K562 (cell line): ENCODE results near the gene PCK2. TPM values are rescaled to one million over a fixed set of nuclear protein-coding genes. Genes with fewer than 3 reads are reported as not detected.
A peak's percentile ranks its signal among the peaks of the same experiment; 100 is the strongest.

Experiments
- ARHGAP35 ChIP-seq: fragments of 450-650 bp; IDR thresholded peaks from 2 replicates; pipeline ENCODE4 v1.6.1; 2018; ENCODE audit not compliant: partially characterized antibody
- CREM ChIP-seq: IDR thresholded peaks from 2 replicates; pipeline ENCODE4 v1.6.1; 2014; ENCODE audit warnings: antibody characterized with exemption, low read depth
- HDAC1 ChIP-seq, 2 experiments: fragments of 450-650 bp; IDR thresholded peaks; 2 replicates each; pipeline ENCODE4 v1.6.1; 2016 to 2017; ENCODE audit warnings: inconsistent platforms in 1 of 2, mild to moderate bottlenecking in 1 of 2, moderate library complexity in 1 of 2
- HDGF ChIP-seq: fragments of 450-650 bp; IDR thresholded peaks from 2 replicates; pipeline ENCODE4 v1.6.1; 2016
- KDM2B ChIP-seq: fragments of 250-450 bp; sonication (Bioruptor Pico); IDR thresholded peaks from 2 replicates; pipeline ENCODE4 v1.8.0; 2021; ENCODE audit warnings: mild to moderate bottlenecking, moderate library complexity
- MED1 ChIP-seq: sonication (generic); formaldehyde crosslinking; IDR thresholded peaks from 2 replicates; pipeline ENCODE4 v1.8.1; 2023; ENCODE audit warnings: missing genetic modification reagents, borderline replicate concordance
- POLR2AphosphoS5 ChIP-seq: IDR thresholded peaks from 2 replicates; pipeline ENCODE4 v1.6.1; 2011; ENCODE audit warnings: mild to moderate bottlenecking, low read depth, low read length, moderate library complexity; ENCODE audit not compliant: control insufficient read depth, insufficient read depth
- PTTG1 ChIP-seq: fragments of 450-650 bp; IDR thresholded peaks from 2 replicates; pipeline ENCODE4 v1.6.1; 2016; ENCODE audit warnings: low read depth, mild to moderate bottlenecking, missing genetic modification characterization, missing compliant biosample characterization
- RHOXF2B ChIP-seq: fragments of 250-450 bp; sonication (Bioruptor Pico); conservative IDR thresholded peaks from 2 replicates; pipeline ENCODE4 v1.5.1; 2021
- ZC3H8 ChIP-seq: fragments of 450-650 bp; IDR thresholded peaks from 2 replicates; pipeline ENCODE4 v1.6.1; 2017
- ZNF121 ChIP-seq: sonication (generic); formaldehyde crosslinking; conservative IDR thresholded peaks from 2 replicates; pipeline ENCODE4 v1.8.0; 2022; ENCODE audit warnings: missing genetic modification reagents
- ZNF24 ChIP-seq: fragments of 450-650 bp; IDR thresholded peaks from 2 replicates; pipeline ENCODE4 v1.6.1; 2016
- polyA plus RNA-seq, 8 experiments: library from polyadenylated mRNA; depleted of rRNA in 4 of 8; stranded (reverse) in 5 of 8; unstranded in 3 of 8; fragments of >200 nt; fragmentation: Nextera tagmentation in 2 of 8; fragmentation: Illumina TruSeq in 1 of 8; extraction: Ambion mirVana in 2 of 8; extraction: Trizol in 1 of 8; gene quantifications; 2 replicates each; pipeline versions ENCODE4 v1.2.1 to v1.2.3, GENCODE V29; 2011 to 2014; ENCODE audit warnings: inconsistent platforms in 1 of 8, missing spikeins in 1 of 8
- total RNA-seq, 7 experiments: library from RNA; depleted of rRNA in 6 of 7; stranded (reverse); fragments of >200 nt in 6 of 7; fragmentation: Illumina TruSeq in 2 of 7; extraction: Trizol in 2 of 7; gene quantifications; 2 replicates each; pipeline versions ENCODE4 v1.2.1 to v1.2.3, GENCODE V29; 2011 to 2021; ENCODE audit warnings: low replicate concordance in 1 of 7
- TF ChIP-seq, protein P1 (sequence below), 2 experiments: fragments of 450-650 bp in 1 of 2; sonication (generic) in 1 of 2; formaldehyde crosslinking in 1 of 2; IDR thresholded peaks; 2 replicates each; pipeline versions ENCODE4 v1.7.1 to v1.9.0; 2016 to 2022; ENCODE audit warnings: inconsistent platforms in 1 of 2, mild to moderate bottlenecking in 1 of 2, missing genetic modification reagents in 1 of 2
- TF ChIP-seq, protein P2 (sequence below): sonication (generic); formaldehyde crosslinking; IDR thresholded peaks from 2 replicates; pipeline ENCODE4 v1.8.0; 2022; ENCODE audit warnings: missing genetic modification reagents, mild to moderate bottlenecking, borderline replicate concordance

PCK2 gene
- total and polyA plus RNA-seq, 9 of the 15 experiments (the other 6 are each of a cell fraction or from before 2014, with no cell fraction given): 3.3 to 60.9 (median 30.4) TPM

DNA sequence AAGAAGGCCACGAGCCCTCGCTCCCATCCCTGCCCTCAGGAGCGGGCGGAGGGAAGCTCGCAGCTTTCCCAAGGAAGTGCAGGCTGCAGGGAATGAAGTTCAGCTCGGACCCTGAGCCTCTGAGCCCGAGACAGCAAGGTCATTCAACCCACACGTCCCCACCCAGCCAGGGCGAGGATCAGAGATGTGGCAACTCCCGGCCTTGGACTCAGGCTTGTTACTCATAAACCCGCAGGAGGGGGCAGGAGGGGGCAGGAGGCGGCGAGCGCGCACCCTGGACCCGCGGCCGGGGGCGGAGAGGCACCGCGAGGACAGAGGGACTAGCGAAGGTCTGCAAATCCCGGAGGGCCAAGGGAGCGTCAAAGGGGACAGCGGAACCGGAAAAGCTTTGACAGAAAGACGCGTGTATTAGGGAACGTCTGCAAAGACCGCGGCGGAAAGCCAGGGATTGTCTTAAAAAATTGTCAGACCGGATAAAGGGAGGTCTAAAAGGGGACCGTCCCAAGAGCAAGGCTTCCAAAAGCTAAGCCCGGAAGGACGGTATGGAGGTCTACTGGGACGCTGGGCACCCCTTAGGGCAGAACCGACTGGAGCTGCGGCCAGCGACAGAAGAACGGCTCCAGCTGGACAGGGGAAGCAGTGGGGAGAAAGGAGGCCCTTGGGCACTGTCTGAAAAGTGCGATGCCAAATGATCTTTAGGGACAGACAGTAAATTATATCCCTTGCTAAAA is 19.9 kb downstream of the PCK2 start (continued):
- TF ChIP-seq, protein P1, sequence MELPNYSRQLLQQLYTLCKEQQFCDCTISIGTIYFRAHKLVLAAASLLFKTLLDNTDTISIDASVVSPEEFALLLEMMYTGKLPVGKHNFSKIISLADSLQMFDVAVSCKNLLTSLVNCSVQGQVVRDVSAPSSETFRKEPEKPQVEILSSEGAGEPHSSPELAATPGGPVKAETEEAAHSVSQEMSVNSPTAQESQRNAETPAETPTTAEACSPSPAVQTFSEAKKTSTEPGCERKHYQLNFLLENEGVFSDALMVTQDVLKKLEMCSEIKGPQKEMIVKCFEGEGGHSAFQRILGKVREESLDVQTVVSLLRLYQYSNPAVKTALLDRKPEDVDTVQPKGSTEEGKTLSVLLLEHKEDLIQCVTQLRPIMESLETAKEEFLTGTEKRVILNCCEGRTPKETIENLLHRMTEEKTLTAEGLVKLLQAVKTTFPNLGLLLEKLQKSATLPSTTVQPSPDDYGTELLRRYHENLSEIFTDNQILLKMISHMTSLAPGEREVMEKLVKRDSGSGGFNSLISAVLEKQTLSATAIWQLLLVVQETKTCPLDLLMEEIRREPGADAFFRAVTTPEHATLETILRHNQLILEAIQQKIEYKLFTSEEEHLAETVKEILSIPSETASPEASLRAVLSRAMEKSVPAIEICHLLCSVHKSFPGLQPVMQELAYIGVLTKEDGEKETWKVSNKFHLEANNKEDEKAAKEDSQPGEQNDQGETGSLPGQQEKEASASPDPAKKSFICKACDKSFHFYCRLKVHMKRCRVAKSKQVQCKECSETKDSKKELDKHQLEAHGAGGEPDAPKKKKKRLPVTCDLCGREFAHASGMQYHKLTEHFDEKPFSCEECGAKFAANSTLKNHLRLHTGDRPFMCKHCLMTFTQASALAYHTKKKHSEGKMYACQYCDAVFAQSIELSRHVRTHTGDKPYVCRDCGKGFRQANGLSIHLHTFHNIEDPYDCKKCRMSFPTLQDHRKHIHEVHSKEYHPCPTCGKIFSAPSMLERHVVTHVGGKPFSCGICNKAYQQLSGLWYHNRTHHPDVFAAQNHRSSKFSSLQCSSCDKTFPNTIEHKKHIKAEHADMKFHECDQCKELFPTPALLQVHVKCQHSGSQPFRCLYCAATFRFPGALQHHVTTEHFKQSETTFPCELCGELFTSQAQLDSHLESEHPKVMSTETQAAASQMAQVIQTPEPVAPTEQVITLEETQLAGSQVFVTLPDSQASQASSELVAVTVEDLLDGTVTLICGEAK (IDR thresholded peaks at IDR 0.05): peak; percentile 87
- TF ChIP-seq, protein P1 (CRISPR knock-in tag; IDR thresholded peaks at IDR 0.05): no peak
- TF ChIP-seq KDM2B: 0 out of 2 replicates have a peak, but pooled peaks have one; percentile 33
- no peak for TF ChIP-seq ZC3H8
- peak; percentile 50; the same call in 1 of the 2 replicates for TF ChIP-seq POLR2AphosphoS5
- no peak for TF ChIP-seq ARHGAP35
- TF ChIP-seq PTTG1: no peak
- no peak for TF ChIP-seq MED1 (CRISPR knock-in tag)
- TF ChIP-seq, protein P2, sequence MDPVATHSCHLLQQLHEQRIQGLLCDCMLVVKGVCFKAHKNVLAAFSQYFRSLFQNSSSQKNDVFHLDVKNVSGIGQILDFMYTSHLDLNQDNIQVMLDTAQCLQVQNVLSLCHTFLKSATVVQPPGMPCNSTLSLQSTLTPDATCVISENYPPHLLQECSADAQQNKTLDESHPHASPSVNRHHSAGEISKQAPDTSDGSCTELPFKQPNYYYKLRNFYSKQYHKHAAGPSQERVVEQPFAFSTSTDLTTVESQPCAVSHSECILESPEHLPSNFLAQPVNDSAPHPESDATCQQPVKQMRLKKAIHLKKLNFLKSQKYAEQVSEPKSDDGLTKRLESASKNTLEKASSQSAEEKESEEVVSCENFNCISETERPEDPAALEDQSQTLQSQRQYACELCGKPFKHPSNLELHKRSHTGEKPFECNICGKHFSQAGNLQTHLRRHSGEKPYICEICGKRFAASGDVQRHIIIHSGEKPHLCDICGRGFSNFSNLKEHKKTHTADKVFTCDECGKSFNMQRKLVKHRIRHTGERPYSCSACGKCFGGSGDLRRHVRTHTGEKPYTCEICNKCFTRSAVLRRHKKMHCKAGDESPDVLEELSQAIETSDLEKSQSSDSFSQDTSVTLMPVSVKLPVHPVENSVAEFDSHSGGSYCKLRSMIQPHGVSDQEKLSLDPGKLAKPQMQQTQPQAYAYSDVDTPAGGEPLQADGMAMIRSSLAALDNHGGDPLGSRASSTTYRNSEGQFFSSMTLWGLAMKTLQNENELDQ (CRISPR knock-in tag): no peak
- no peak for TF ChIP-seq ZNF121 (CRISPR knock-in tag)
- TF ChIP-seq RHOXF2B: no peak
- no peak; the same call in 1 of the 2 replicates for TF ChIP-seq HDGF
- no peak for TF ChIP-seq ZNF24
- 0 out of 4 replicates have a peak, but pooled peaks of 1 of the 2 experiments have one; percentile 56 for TF ChIP-seq HDAC1 (IDR thresholded peaks at IDR 0.05)
- TF ChIP-seq CREM: peak; percentile 52
